ENCODE results near the gene FHOD1.
A peak's percentile ranks its signal among the peaks of the same experiment; 100 is the strongest.

FHOD1 gene

DNA sequence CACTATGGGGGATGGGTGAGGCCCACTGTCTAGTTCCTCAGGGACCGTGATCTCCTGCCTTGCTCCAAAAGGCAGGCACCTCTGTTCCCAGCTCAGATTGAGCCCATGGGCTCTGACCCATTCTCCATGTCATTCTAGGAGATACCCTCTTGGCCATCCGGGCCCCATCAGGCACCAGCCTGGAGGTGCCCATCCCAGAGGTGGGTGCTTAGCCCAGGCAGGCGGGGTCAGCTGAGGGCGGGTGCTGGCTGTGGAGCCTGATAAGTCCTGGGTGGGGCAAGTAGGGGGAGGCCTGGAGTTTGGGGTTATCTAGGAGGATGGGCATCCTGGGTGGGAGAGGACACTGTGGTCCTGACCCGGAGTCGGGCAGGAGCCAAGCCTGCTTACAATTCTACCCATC lies 53.0 kb downstream of the FHOD1 start:
- TF ChIP-seq, protein P1, sequence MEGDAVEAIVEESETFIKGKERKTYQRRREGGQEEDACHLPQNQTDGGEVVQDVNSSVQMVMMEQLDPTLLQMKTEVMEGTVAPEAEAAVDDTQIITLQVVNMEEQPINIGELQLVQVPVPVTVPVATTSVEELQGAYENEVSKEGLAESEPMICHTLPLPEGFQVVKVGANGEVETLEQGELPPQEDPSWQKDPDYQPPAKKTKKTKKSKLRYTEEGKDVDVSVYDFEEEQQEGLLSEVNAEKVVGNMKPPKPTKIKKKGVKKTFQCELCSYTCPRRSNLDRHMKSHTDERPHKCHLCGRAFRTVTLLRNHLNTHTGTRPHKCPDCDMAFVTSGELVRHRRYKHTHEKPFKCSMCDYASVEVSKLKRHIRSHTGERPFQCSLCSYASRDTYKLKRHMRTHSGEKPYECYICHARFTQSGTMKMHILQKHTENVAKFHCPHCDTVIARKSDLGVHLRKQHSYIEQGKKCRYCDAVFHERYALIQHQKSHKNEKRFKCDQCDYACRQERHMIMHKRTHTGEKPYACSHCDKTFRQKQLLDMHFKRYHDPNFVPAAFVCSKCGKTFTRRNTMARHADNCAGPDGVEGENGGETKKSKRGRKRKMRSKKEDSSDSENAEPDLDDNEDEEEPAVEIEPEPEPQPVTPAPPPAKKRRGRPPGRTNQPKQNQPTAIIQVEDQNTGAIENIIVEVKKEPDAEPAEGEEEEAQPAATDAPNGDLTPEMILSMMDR (IDR thresholded peaks at IDR 0.05; ENCODE audit: borderline replicate concordance, control extremely low read depth, extremely low read depth, insufficient read depth, missing control alignments), result no peak
- in situ Hi-C loops (cut with MboI; ENCODE audit: low sequenced_read_pairs, unreplicated experiment), result no loop called here
- DNase-seq (ENCODE audit: low spot score), result no peak

DNA sequence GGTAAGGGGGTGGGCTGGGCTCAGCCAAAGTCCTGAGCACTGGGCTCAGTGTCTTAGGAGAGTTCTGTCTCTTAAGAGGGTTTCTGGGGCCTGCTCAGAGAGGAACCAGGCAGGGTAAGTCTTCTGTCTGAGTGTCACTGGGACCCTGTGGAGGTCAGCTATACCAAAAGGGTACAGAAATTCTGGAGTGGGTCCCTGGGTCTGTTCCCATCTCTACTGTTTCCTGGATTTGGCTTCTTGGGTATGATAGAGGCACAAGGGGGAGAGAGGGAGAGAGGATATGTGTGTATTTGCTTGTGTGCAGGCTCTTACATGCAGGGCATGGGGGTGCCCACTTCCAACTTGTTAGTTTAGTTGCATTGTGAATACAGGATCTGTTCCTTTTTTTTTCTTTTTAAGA lies 53.7 kb downstream of the FHOD1 start:
- DNase-seq (ENCODE audit: low spot score), result no peak
- TF ChIP-seq, protein P1 (IDR thresholded peaks at IDR 0.05; ENCODE audit: borderline replicate concordance, control extremely low read depth, extremely low read depth, insufficient read depth, missing control alignments), result no peak
- in situ Hi-C loops (cut with MboI; ENCODE audit: low sequenced_read_pairs, unreplicated experiment), result no loop called here

DNA sequence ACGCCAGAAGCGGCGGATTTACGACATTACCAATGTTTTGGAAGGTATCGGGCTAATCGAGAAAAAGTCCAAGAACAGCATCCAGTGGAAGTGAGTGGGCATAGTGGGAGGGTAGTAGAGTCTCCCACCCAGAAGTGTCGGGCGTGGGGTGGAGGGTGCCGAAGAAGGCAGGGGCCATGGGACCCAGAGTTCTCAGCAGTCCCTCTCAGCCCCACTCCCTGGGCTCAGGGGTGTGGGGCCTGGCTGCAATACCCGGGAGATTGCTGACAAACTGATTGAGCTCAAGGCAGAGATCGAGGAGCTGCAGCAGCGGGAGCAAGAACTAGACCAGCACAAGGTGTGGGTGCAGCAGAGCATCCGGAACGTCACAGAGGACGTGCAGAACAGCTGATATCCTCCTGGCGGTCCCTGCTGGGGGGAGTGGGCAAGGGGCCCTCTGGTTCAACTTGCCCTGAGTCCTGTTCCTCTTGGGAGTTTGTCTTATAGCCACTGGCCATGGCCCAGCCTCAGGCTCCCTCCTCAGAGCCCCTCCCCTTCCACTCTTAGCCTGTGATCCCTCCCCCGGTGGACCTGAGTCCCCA lies 54.4 kb downstream of the FHOD1 start:
- DNase-seq (ENCODE audit: low spot score), result no peak
- TF ChIP-seq, protein P1 (IDR thresholded peaks at IDR 0.05; ENCODE audit: borderline replicate concordance, control extremely low read depth, extremely low read depth, insufficient read depth, missing control alignments), result no peak
- in situ Hi-C loops (cut with MboI; ENCODE audit: low sequenced_read_pairs, unreplicated experiment), result no loop called here

DNA sequence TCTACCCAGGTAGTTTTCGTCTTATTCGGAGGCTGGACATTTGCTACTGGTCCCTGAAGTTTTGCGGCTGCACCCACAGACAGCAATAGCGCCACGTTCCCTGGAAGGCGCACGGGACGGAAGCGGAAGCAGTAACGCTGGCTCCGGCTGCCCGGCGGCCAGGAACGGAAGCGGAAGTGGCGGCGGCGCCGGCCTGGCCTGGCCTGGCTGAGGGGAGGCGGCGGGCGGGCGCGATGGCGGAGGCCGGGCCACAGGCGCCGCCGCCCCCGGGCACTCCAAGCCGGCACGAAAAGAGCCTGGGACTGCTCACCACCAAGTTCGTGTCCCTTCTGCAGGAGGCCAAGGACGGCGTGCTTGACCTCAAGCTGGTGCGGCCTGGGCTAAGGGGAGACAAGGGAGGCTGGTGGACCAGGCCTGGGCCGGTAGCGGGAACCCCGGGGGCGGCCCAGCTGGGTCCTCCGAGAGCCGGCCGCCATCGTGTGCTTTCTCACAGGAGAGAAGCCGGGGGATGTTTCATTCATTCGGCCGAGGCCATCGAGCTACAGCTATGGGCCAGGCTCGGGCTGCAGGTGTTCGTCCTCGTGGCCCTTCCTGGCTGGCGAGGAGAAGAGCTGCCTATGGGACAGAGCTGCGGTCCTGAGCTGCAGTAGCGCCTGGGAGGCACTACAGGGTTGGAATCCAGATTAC lies 55.1 kb downstream of the FHOD1 start, which contains the start of gene E2F4:
Gene E2F4, plus strand, starts transcription at position 161 of the 687 bp plus-strand sequence. Its CDS starts 73 bp downstream, at position 234.
- in situ Hi-C loops (cut with MboI; ENCODE audit: low sequenced_read_pairs, unreplicated experiment), result no loop called here
- TF ChIP-seq, protein P1 (IDR thresholded peaks at IDR 0.05; ENCODE audit: borderline replicate concordance, control extremely low read depth, extremely low read depth, insufficient read depth, missing control alignments), result no peak
- DNase-seq (ENCODE audit: low spot score), result peak; percentile 96

DNA sequence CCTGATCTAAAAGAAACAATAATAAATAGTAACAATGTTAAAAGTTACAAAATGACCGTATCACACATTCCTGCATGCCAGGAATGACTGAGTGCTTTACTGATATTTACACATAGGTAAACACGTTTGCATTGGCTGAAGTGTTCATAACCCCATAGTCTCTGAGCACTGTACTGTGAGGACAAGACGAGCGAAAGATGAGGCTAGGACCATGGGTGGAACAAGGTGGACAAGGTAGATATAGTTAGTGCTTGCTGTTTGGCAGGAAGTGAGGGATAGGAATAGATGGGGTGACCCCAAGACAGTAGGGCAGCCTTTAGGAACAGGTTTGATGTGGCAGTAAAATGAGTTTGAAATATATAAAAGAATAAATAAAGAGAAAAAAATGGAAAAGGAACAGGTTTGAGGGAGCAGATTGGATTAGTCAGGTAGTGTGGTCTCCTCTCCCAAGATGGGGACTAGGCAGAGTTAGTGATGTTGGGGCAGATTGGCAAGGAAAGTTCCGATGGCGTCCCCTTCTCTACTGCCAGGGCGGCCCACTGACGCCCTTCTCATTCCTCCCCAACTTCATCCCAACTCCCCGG lies 55.8 kb downstream of the FHOD1 start:
- in situ Hi-C loops (cut with MboI; ENCODE audit: low sequenced_read_pairs, unreplicated experiment), result no loop called here
- TF ChIP-seq, protein P1 (IDR thresholded peaks at IDR 0.05; ENCODE audit: borderline replicate concordance, control extremely low read depth, extremely low read depth, insufficient read depth, missing control alignments), result no peak
- no peak for DNase-seq (ENCODE audit: low spot score)

DNA sequence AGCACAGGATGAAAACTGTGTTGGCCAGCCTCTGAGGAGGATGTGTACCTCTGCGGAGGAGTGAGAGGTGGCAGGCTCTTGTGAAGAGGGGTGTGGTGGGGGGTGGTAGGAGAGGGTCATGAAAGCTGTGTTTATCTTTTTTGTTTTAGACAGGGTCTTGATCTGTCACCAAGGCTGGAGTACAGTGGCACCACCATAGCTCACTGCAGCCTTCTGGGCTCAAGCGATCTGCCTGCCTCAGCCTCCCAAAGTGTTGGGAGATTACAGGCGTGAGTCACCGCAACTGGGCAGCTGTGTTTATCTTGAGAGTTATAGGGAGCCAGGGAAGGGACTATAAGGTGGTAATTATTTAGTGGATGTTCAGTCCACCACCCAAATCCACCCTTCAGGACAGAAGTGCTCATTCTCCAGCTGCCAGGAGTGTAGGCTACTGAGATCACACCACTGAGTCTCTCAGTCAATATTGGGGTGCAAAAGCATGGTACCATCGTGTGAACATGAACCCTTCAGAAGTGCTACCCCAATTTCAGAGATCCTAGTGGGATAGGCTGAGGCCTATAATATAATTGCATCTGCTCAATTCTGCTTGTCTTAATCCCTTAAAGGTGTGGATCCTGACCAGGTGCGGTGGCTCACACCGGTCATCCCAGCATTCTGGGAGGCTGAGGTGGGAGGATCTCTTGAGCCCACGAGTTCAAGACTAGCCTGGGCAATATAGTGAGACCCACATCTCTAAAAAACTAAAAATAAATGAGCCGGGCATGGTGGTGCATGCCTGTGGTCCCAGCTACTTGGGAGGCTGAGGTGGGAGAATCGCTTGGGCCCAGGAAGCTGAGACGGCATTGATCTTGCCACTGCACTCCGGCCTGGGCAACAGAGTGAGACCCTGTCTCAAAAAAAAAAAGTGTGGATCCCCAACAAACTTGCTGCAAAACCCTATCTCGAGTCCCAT lies 56.6 kb downstream of the FHOD1 start:
- in situ Hi-C loops (cut with MboI; ENCODE audit: low sequenced_read_pairs, unreplicated experiment), result no loop called here
- TF ChIP-seq, protein P1 (IDR thresholded peaks at IDR 0.05; ENCODE audit: borderline replicate concordance, control extremely low read depth, extremely low read depth, insufficient read depth, missing control alignments), result no peak
- no peak for DNase-seq (ENCODE audit: low spot score)
